KMS-11 (cell line): Measurements from ENCODE around the gene DST.
A peak's percentile ranks its signal among the peaks of the same experiment; 100 is the strongest.

ENCODE experiments used
- H2AFZ ChIP-seq: fragments of 200-600 bp; sonication (generic); 2 replicates; pipeline ENCODE4 v1.6.1; 2016; ENCODE audit warnings: antibody characterized with exemption, mixed run types, low read depth
- H3K27ac ChIP-seq: fragments of 200-600 bp; sonication (generic); 2 replicates; pipeline ENCODE4 v1.6.1; 2016; ENCODE audit warnings: mild to moderate bottlenecking, mixed run types
- H3K27me3 ChIP-seq: fragments of 200-600 bp; sonication (generic); 2 replicates; pipeline ENCODE4 v1.6.1; 2017; ENCODE audit warnings: mild to moderate bottlenecking, low read depth, mixed run types, moderate library complexity; ENCODE audit not compliant: insufficient read depth
- H3K36me3 ChIP-seq: fragments of 200-600 bp; sonication (generic); 2 replicates; pipeline ENCODE4 v1.6.1; 2017; ENCODE audit warnings: mild to moderate bottlenecking, mixed run types; ENCODE audit not compliant: insufficient read depth
- H3K4me1 ChIP-seq: fragments of 200-600 bp; sonication (generic); 2 replicates; pipeline ENCODE4 v1.6.1; 2016; ENCODE audit warnings: mild to moderate bottlenecking, low read depth, mixed run types; ENCODE audit not compliant: poor library complexity, severe bottlenecking
- H3K4me2 ChIP-seq: fragments of 200-600 bp; sonication (generic); 2 replicates; pipeline ENCODE4 v1.7.0; 2016; ENCODE audit warnings: mild to moderate bottlenecking, mixed run types
- H3K4me3 ChIP-seq: fragments of 200-600 bp; sonication (generic); IDR thresholded peaks from 2 replicates; pipeline ENCODE4 v1.6.1; 2017; ENCODE audit warnings: low read depth, low read length, mixed read lengths; ENCODE audit not compliant: insufficient read depth
- H3K79me2 ChIP-seq: fragments of 200-600 bp; sonication (generic); 2 replicates; pipeline ENCODE4 v1.6.1; 2016; ENCODE audit warnings: low read depth, mixed run types; ENCODE audit not compliant: insufficient read depth
- H3K9ac ChIP-seq: fragments of 200-600 bp; sonication (generic); 2 replicates; pipeline ENCODE4 v1.6.1; 2016; ENCODE audit warnings: mild to moderate bottlenecking, mixed run types
- H4K20me1 ChIP-seq: fragments of 200-600 bp; sonication (generic); 2 replicates; pipeline ENCODE4 v1.6.1; 2016; ENCODE audit warnings: mild to moderate bottlenecking, mixed run types; ENCODE audit not compliant: insufficient read depth
- TF ChIP-seq, protein P1 (sequence below): fragments of 200-600 bp; sonication (generic); conservative IDR thresholded peaks from 2 replicates; pipeline ENCODE4 v1.6.1; 2017; ENCODE audit warnings: low read depth, mild to moderate bottlenecking, antibody characterized with exemption, low read length, moderate library complexity, mixed read lengths

The DST gene

GRCh38 chr6:56642366-56643261 lies at the start of gene DST:
Gene DST (minus strand): TSS chr6:56642889.
- Histone ChIP-seq H2AFZ (no peak within 1 kb of the TSS), H3K27ac (no peak within 1 kb of the TSS), H3K4me3 (no peak within 1 kb of the TSS), H3K27me3 (no peaks in the 10 kb centered on the region), H3K79me2 (no peaks in the 10 kb centered on the region), H4K20me1 (no peaks in the 10 kb centered on the region), H3K36me3 (peaks cover 14% of the 10 kb centered on the region), H3K4me2 (no peak within 1 kb of the TSS), H3K4me1 (peaks cover 5% of the 10 kb centered on the region), H3K9ac (no peak within 1 kb of the TSS)
- TF ChIP-seq, protein P1, sequence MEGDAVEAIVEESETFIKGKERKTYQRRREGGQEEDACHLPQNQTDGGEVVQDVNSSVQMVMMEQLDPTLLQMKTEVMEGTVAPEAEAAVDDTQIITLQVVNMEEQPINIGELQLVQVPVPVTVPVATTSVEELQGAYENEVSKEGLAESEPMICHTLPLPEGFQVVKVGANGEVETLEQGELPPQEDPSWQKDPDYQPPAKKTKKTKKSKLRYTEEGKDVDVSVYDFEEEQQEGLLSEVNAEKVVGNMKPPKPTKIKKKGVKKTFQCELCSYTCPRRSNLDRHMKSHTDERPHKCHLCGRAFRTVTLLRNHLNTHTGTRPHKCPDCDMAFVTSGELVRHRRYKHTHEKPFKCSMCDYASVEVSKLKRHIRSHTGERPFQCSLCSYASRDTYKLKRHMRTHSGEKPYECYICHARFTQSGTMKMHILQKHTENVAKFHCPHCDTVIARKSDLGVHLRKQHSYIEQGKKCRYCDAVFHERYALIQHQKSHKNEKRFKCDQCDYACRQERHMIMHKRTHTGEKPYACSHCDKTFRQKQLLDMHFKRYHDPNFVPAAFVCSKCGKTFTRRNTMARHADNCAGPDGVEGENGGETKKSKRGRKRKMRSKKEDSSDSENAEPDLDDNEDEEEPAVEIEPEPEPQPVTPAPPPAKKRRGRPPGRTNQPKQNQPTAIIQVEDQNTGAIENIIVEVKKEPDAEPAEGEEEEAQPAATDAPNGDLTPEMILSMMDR = no peak

DNA sequence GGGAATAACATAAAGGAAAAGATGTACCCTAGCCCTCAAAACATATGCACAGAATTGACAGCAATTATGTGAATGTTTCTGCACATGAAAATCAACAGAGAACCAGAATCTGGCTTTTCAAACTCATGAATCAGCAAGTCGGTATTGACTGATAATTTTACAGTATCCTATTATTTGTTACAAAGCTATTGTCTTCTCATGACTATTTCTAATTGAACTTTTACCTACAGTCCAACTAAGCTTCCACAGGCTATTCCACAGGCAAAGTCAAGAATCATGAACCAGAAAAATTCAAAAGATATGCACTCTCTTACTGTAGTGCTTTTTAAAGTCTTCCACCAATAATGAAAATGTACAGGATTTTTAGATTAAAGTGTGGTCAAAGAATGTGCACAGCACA lies 49.1 kb upstream of the DST start:
- Histone ChIP-seq H3K27me3 (no peaks in the 10 kb centered on the region), H3K27ac (no peak overlapping the region), H3K36me3 (no peaks in the 10 kb centered on the region), H3K4me1 (peaks cover 62% of the 10 kb centered on the region), H2AFZ (no peak overlapping the region), H3K4me3 (no peak overlapping the region), H3K79me2 (peaks cover 22% of the 10 kb centered on the region; the same call in 1 of the 2 replicates), H3K4me2 (no peak overlapping the region), H3K9ac (no peak overlapping the region), H4K20me1 (no peaks in the 10 kb centered on the region; the same call in 1 of the 2 replicates)
- TF ChIP-seq, protein P1 = no peak

DNA sequence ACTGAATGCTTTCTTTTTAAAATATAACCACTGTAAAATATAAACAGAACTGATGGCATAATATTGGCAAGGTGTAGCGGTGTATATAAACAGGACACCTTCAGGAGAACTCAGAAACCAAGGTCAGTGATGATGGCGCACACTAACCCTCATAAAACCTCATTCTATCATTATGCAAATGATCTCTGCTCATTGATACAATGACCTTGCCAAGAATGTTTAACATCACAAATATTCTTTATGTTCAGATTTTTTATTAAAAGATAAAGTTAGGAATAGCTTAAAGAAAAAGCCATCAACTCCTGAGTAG lies 48.6 kb upstream of the DST start:
- no peak overlapping the region for H2AFZ ChIP-seq
- no peak overlapping the region for H3K4me3 ChIP-seq
- H3K27ac ChIP-seq = no peak overlapping the region
- peaks cover 62% of the 10 kb centered on the region for H3K4me1 ChIP-seq
- no peak overlapping the region; the same call in 1 of the 2 replicates for H3K4me2 ChIP-seq
- peaks cover 17% of the 10 kb centered on the region; the same call in 1 of the 2 replicates for H3K79me2 ChIP-seq
- H3K36me3 ChIP-seq = no peaks in the 10 kb centered on the region
- TF ChIP-seq, protein P1 = no peak
- no peaks in the 10 kb centered on the region for H3K27me3 ChIP-seq
- H3K9ac ChIP-seq = no peak overlapping the region
- H4K20me1 ChIP-seq = no peaks in the 10 kb centered on the region; the same call in 1 of the 2 replicates

- H3K4me1 ChIP-seq = peaks cover 62% of the 10 kb centered on the region
- H3K27ac ChIP-seq = no peak overlapping the region; the same call in 1 of the 2 replicates
These were observed 48.0 kb upstream of the DST start for GRCh38 chr6:56690519-56691285.

More at GRCh38 chr6:56690519-56691285, 48.0 kb upstream of the DST start:
- no peak overlapping the region for H3K9ac ChIP-seq
- H3K4me2 ChIP-seq = peak overlapping the region; percentile 57
- H3K27me3 ChIP-seq = no peaks in the 10 kb centered on the region
- H4K20me1 ChIP-seq = no peaks in the 10 kb centered on the region; the same call in 1 of the 2 replicates
- H3K4me3 ChIP-seq = no peak overlapping the region
- TF ChIP-seq, protein P1 = no peak
- H2AFZ ChIP-seq = no peak overlapping the region
- no peaks in the 10 kb centered on the region for H3K36me3 ChIP-seq
- peaks cover 19% of the 10 kb centered on the region; the same call in 1 of the 2 replicates for H3K79me2 ChIP-seq
